ENCODE measurements around the gene RPS6KC1.

- TF ChIP-seq CTCF (IDR thresholded peaks at IDR 0.05), result no peak
- TF ChIP-seq EZH2 (IDR thresholded peaks at IDR 0.05; ENCODE audit: borderline replicate concordance, insufficient read depth, low read depth, low read length, poor library complexity, severe bottlenecking), result no peak
Measured at GRCh38 chr1:213148905-213149304, 97.9 kb downstream of the RPS6KC1 start.
